T-helper 17 cell (primary cell): ENCODE data around the gene PPAN. TPM values are rescaled to one million over a fixed set of nuclear protein-coding genes. Genes with fewer than 3 reads are reported as not detected.

Experiments used
- ATAC-seq: fragments of 150-1000 bp; cut with Tn5 transposase; 2 replicates; pipeline ENCODE4 v1.10.0; 2021; ENCODE audit warnings: mild to moderate bottlenecking, moderate library complexity
- DNase-seq, 3 donors: peaks; one replicate each; pipeline versions ENCODE4 v3.0.0 to v3.0.0-alpha.2; 2020 to 2021
- H3K9me3 ChIP-seq: one replicate; pipeline ENCODE4 v1.7.0; 2013; ENCODE audit warnings: low read length, mild to moderate bottlenecking; ENCODE audit not compliant: control insufficient read depth, poor library complexity, severe bottlenecking
- H3K27ac Mint-ChIP-seq: one replicate; pipeline ENCODE4 v1.8.0; 2022; ENCODE audit warnings: mild to moderate bottlenecking, moderate library complexity, mixed read lengths
- H3K27me3 Mint-ChIP-seq: one replicate; pipeline ENCODE4 v1.8.0; 2022; ENCODE audit warnings: mixed read lengths
- H3K36me3 Mint-ChIP-seq: one replicate; pipeline ENCODE4 v1.8.0; 2022; ENCODE audit warnings: low read depth, mixed read lengths
- H3K4me1 Mint-ChIP-seq: one replicate; pipeline ENCODE4 v1.8.0; 2022; ENCODE audit warnings: mild to moderate bottlenecking, mixed read lengths
- H3K4me3 Mint-ChIP-seq: one replicate; pipeline ENCODE4 v1.8.0; 2022; ENCODE audit warnings: mild to moderate bottlenecking, moderate library complexity, mixed read lengths
- total RNA-seq, 4 donors: library from RNA in 2 of 4; stranded (reverse) in 2 of 4; gene quantifications; one replicate each; pipeline ENCODE4 v1.2.3 and lab custom pipeline; 2022 to 2026

Gene PPAN
- total RNA-seq, 2 donors from 2014 or later = 79.8 to 87.8 TPM

- Mint-ChIP-seq H3K27me3 (no peaks in the 10 kb centered on the region), H3K4me1 (peaks cover 25% of the 10 kb centered on the region), H3K27ac (peak overlapping the region; percentile 92), H3K4me3 (peak overlapping the region; percentile 26), H3K36me3 (peaks cover 4% of the 10 kb centered on the region)
- no peaks in the 10 kb centered on the region for H3K9me3 ChIP-seq
- no peak for DNase-seq
- ATAC-seq = no peak
Observed at GRCh38 chr19:10143681-10144080, 37.5 kb downstream of the PPAN start.

DNA sequence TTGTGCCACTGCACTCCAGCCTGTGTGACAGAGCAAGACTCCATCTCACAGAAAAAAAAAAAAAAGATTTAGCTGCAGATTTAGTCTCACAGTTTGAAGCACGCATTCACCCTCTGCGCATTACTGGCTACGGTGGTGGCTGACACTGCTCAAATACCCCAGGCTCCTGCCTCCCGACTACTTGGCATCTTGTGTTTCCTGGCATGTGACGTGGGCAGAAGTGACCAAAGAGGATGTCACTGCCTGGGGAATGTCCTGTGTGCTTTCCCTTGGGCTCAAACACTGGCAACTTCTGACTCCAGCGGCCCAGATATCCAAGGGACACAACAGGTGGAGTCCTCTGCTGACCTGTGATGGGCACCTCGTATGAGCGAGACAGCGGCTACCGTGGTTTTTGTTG lies 38.2 kb downstream of the PPAN start:
- DNase-seq = no peak
- no peaks in the 10 kb centered on the region for H3K9me3 ChIP-seq
- Mint-ChIP-seq H3K27ac (peak overlapping the region; percentile 92), H3K4me1 (peaks cover 23% of the 10 kb centered on the region), H3K4me3 (peak overlapping the region; percentile 9), H3K27me3 (no peaks in the 10 kb centered on the region), H3K36me3 (peaks cover 5% of the 10 kb centered on the region)
- ATAC-seq = no peak

DNA sequence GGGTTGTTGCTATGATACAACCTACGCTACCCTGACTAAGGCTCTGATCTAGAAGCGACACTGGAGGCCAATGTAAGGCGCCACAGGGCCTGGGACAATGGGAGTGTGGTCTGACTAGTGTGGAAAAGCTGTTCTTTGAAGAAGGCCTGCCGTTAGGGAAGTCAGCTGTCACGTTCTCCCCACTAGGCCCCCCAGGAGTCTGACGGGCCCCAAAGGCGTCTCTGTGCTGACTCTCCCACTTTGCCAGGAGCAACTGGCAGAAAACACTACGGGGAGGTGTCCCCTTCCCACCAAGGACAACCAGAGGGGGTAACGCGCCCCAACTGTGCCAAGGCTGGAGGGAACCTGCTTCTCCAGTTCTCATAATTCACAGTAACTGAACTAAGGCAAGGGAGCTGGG lies 38.9 kb downstream of the PPAN start:
- Mint-ChIP-seq H3K4me3 (no peak overlapping the region), H3K27me3 (no peaks in the 10 kb centered on the region), H3K27ac (peak overlapping the region; percentile 92), H3K4me1 (peaks cover 21% of the 10 kb centered on the region), H3K36me3 (peaks cover 5% of the 10 kb centered on the region)
- ATAC-seq = no peak
- H3K9me3 ChIP-seq = no peaks in the 10 kb centered on the region
- no peak for DNase-seq

DNA sequence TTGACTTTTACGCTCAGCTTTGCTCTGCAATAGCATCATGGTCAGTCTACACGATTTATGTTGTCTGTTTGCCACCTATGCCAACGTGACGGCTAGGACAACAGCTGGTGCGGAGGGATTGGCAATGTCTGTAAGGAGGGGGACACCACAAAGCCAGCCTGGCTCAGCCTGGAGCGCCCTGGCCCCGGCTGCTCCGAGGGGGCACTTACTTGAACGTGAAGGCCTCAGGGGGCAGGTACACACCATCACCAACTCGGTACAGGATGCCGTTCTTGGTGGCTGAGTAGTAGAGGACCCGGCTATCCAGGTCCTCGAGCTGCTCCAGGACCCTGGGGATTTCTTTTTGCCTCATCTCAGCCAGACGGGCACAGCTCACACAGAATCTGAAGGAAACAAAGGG lies 40.0 kb downstream of the PPAN start:
- ATAC-seq (no peak), DNase-seq (no peak)
- H3K9me3 ChIP-seq = no peaks in the 10 kb centered on the region
- Mint-ChIP-seq H3K4me3 (no peak overlapping the region), H3K36me3 (peaks cover 6% of the 10 kb centered on the region), H3K4me1 (peaks cover 24% of the 10 kb centered on the region), H3K27me3 (no peaks in the 10 kb centered on the region), H3K27ac (peak overlapping the region; percentile 92)

GRCh38 chr19:10149427-10149826 lies 43.3 kb downstream of the PPAN start:
- DNase-seq = no peak
- Mint-ChIP-seq H3K4me3 (no peak overlapping the region), H3K4me1 (peaks cover 10% of the 10 kb centered on the region), H3K27ac (no peak overlapping the region), H3K36me3 (peaks cover 11% of the 10 kb centered on the region), H3K27me3 (no peaks in the 10 kb centered on the region)
- ATAC-seq = no peak
- H3K9me3 ChIP-seq = no peaks in the 10 kb centered on the region

DNA sequence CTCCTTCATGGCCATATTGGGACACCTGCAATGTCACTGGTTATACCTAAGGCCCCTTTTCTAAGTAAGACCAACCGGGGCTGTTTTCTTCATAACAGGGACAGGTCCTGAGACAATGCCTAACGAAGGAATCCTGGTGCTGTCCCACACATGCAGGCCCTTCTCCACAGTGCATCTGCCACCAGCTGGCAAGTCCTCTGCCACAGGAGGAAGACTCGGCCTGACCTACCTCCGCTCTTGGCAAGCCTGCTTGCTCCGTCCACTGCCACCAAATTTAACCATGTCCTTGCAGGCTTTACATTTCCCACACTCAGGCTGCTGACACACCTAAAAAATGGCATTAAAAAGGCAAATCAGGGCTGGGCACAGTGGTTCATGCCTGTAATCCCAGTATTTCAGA lies 45.4 kb downstream of the PPAN start:
- peaks cover 4% of the 10 kb centered on the region for H3K4me1 Mint-ChIP-seq
- peaks cover 14% of the 10 kb centered on the region for H3K36me3 Mint-ChIP-seq
- no peaks in the 10 kb centered on the region for H3K27me3 Mint-ChIP-seq
- no peak for DNase-seq
- no peak overlapping the region for H3K27ac Mint-ChIP-seq
- H3K4me3 Mint-ChIP-seq = no peak overlapping the region
- H3K9me3 ChIP-seq = no peaks in the 10 kb centered on the region
- no peak for ATAC-seq

DNA sequence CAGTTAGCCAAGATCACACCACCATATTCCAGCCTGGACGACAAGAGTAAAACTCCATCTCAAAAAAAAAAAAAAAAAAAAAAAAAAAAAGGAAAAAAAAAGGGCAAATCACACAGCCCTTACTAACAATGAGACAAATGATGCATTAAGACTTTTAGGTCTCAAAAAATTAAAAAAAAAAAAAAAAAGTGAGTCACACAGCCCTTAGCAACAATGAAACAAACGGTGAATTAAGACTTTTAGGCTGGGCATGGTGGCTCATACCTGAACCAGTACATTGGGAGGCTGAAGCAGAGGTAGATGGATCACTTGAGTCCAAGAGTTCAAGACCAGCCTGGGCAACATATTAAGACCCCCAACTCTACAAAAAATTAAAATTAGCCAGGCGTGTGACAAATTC lies 45.9 kb downstream of the PPAN start:
- Mint-ChIP-seq H3K4me3 (no peak overlapping the region), H3K27me3 (no peaks in the 10 kb centered on the region), H3K4me1 (peaks cover 3% of the 10 kb centered on the region), H3K27ac (no peak overlapping the region), H3K36me3 (peaks cover 14% of the 10 kb centered on the region)
- DNase-seq (no peak), ATAC-seq (no peak)
- H3K9me3 ChIP-seq = no peaks in the 10 kb centered on the region

- Mint-ChIP-seq H3K27ac (no peak overlapping the region), H3K36me3 (peaks cover 12% of the 10 kb centered on the region), H3K27me3 (no peaks in the 10 kb centered on the region), H3K4me3 (no peak overlapping the region), H3K4me1 (no peaks in the 10 kb centered on the region)
- no peaks in the 10 kb centered on the region for H3K9me3 ChIP-seq
- no peak for DNase-seq
- no peak for ATAC-seq
Observed at GRCh38 chr19:10155839-10156238, 49.7 kb downstream of the PPAN start.

DNA sequence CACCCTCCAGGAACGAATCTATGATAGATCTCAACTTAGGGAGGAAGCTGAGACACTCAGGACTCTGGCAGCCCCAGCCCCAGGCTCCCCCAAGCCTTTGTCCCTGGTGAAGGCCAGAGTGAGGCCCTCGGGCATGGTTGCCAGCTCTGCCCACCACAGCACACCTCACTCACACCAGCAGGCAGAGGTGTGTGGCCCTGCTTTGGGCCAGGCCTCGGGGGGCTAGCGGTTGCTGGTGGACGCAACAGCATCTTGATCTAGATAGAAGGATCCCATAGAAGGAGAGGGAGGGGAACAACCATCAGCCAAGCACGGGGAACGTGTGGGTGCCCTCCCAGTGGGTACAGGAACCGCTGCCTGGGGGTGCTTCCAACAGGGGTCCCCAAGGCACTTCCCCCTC lies 51.9 kb downstream of the PPAN start:
- Mint-ChIP-seq H3K27ac (peak overlapping the region; percentile 59), H3K4me1 (no peaks in the 10 kb centered on the region), H3K27me3 (no peaks in the 10 kb centered on the region), H3K36me3 (peaks cover 12% of the 10 kb centered on the region), H3K4me3 (no peak overlapping the region)
- H3K9me3 ChIP-seq = no peaks in the 10 kb centered on the region
- DNase-seq (no peak), ATAC-seq (no peak)

- Mint-ChIP-seq H3K27me3 (no peaks in the 10 kb centered on the region), H3K27ac (no peak overlapping the region), H3K4me3 (no peak overlapping the region), H3K36me3 (peaks cover 12% of the 10 kb centered on the region), H3K4me1 (no peaks in the 10 kb centered on the region)
- H3K9me3 ChIP-seq = no peaks in the 10 kb centered on the region
- no peak for ATAC-seq
- DNase-seq = no peak
Observed at GRCh38 chr19:10158485-10158884, 52.3 kb downstream of the PPAN start.

DNA sequence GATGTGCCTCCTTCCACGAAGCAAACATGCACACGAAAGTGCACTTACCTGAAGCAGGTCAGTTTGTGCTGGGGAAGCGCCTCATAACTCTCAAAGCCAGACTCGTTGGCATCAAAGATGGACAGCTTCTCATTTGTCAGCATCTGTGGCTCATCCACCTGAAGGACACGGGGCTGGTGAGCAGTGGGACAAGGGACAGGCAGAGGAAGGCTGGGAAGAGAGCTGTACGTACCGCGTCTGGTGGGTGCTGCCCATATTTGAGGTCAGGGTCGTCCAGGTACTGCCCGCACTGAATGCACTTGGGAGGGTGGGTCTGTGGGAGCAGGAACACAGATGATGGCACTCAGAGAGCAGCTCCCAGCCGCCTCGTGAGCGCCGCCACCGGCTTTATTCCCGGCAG lies 53.4 kb downstream of the PPAN start:
- no peak for ATAC-seq
- H3K36me3 Mint-ChIP-seq = peaks cover 7% of the 10 kb centered on the region

More for the DNA sequence above, 53.4 kb downstream of the PPAN start:
- H3K27ac Mint-ChIP-seq = no peak overlapping the region
- no peak for DNase-seq
- H3K4me3 Mint-ChIP-seq = no peak overlapping the region
- no peaks in the 10 kb centered on the region for H3K4me1 Mint-ChIP-seq
- H3K27me3 Mint-ChIP-seq = no peaks in the 10 kb centered on the region
- H3K9me3 ChIP-seq = no peaks in the 10 kb centered on the region

Other genes with a start within 250 kb of the PPAN start
- 1 to 10 TPM; 3.1 to 3.9 TPM for gene OLFM2, start 169.8 kb upstream of the PPAN start, total RNA-seq
- gene COL5A3, start 95.9 kb upstream of the PPAN start, total RNA-seq = 10 to 100 TPM; 50.0 to 52.1 TPM
- gene RDH8, start 92.9 kb upstream of the PPAN start, total RNA-seq = not detected
- gene SHFL, start 20.0 kb upstream of the PPAN start, total RNA-seq = 10 to 100 TPM; 65.2 to 68.0 TPM
- 1 to 10 TPM in 1 of 2 donors, under 1 TPM in 1; 0.86 to 2.2 TPM for gene ANGPTL6, start 3.7 kb upstream of the PPAN start, total RNA-seq
- 10 to 100 TPM; 46.6 to 50.8 TPM for gene P2RY11, start 5.3 kb downstream of the PPAN start, total RNA-seq
- gene EIF3G, start 13.5 kb downstream of the PPAN start, total RNA-seq = 100 to 1,000 TPM; 312 to 322 TPM
- gene DNMT1, start 88.6 kb downstream of the PPAN start, total RNA-seq = 100 to 1,000 TPM; 204 to 229 TPM
- gene S1PR2, start 125.0 kb downstream of the PPAN start, total RNA-seq = 10 to 100 TPM; 14.2 to 18.1 TPM
- 10 to 100 TPM; 33.8 to 44.2 TPM for gene MRPL4, start 145.9 kb downstream of the PPAN start, total RNA-seq
- 10 to 100 TPM; 18.7 to 28.1 TPM for gene ICAM1, start 164.8 kb downstream of the PPAN start, total RNA-seq
- 1 to 10 TPM in 1 of 2 donors, under 1 TPM in 1; 0.94 to 1.6 TPM for gene ICAM4, start 180.6 kb downstream of the PPAN start, total RNA-seq
- gene ICAM5, start 183.6 kb downstream of the PPAN start, total RNA-seq = under 1 TPM; 0.10 to 0.25 TPM
- gene ZGLP1, start 203.5 kb downstream of the PPAN start, total RNA-seq = 1 to 10 TPM; 1.1 to 2.4 TPM
- 1 to 10 TPM; 3.3 to 5.9 TPM for gene FDX2, start 209.7 kb downstream of the PPAN start, total RNA-seq
- gene RAVER1, start 227.2 kb downstream of the PPAN start, total RNA-seq = 10 to 100 TPM; 40.2 to 49.8 TPM
- 100 to 1,000 TPM; 227 to 251 TPM for gene ICAM3, start 233.3 kb downstream of the PPAN start, total RNA-seq